Mucosa of descending colon (tissue), 3 donors: ENCODE data around the gene BAG5. TPM values are rescaled to one million over a fixed set of nuclear protein-coding genes. Genes with fewer than 3 reads are reported as not detected.

Experiments used
- ATAC-seq: fragments of 200-7000 bp; cut with Tn5 transposase; one replicate; pipeline ENCODE4 v1.9.1; 2020; ENCODE audit warnings: mild to moderate bottlenecking, moderate library complexity
- DNase-seq, 3 donors: peaks; one replicate each; pipeline ENCODE4 v3.0.0-alpha.2; 2020
- H3K36me3 ChIP-seq: fragments of 200-600 bp; one replicate; pipeline ENCODE4 v1.8.0; 2021; ENCODE audit warnings: low read depth, mild to moderate bottlenecking
- H3K4me1 ChIP-seq: fragments of 200-600 bp; one replicate; pipeline ENCODE4 v1.8.0; 2021; ENCODE audit warnings: low read depth, mild to moderate bottlenecking
- H3K4me3 ChIP-seq: fragments of 200-600 bp; one replicate; pipeline ENCODE4 v1.8.0; 2021; ENCODE audit warnings: mild to moderate bottlenecking
- H3K9me3 ChIP-seq: fragments of 200-600 bp; one replicate; pipeline ENCODE4 v1.8.0; 2021; ENCODE audit warnings: mild to moderate bottlenecking
- CTCF ChIP-seq: fragments of 200-600 bp; IDR thresholded peaks from one replicate; pipeline ENCODE4 v1.8.0; 2022; ENCODE audit warnings: antibody characterized with exemption, mild to moderate bottlenecking
- intact Hi-C, 2 donors: fragments of 100-400 bp; cut with DNase I in 1 of 2; cut with micrococcal nuclease in 1 of 2; formaldehyde crosslinking; loops; one replicate each; pipeline versions ENCODE4 v1.11.0 to v1.11.1; 2022; cut with DNase I, micrococcal nuclease
- total RNA-seq, 3 donors: library from RNA; stranded (reverse); fragmentation: NEBNext Ultra II Directional in 2 of 3; extraction: Animal tissue kit (Norgen Biotek cat#: 25700) in 2 of 3; gene quantifications; one replicate each; pipeline versions ENCODE4 v1.2.1 to v1.2.4, GENCODE V29; 2021 to 2023
- donor health status: DM: no; HTN: no; CAD: no; lungs with moderate emphysema.
- donor health status: DM: no; HTN: no; CAD: no.
- donor health status: DM: no; HTN: yes; CAD: no.

The BAG5 gene
- total RNA-seq, 3 donors from 2014 or later, result 26.1 to 29.9 (median 28.0) TPM

GRCh38 chr14:103545915-103546651 is 16.4 kb downstream of the BAG5 start:
- no peak for TF ChIP-seq CTCF
- Histone ChIP-seq H3K4me3 (no peak overlapping the region), H3K36me3 (no peaks in the 10 kb centered on the region), H3K9me3 (no peaks in the 10 kb centered on the region), H3K4me1 (peaks cover 42% of the 10 kb centered on the region)
- intact Hi-C loops, result loop anchor here in 1 of 2 donors (5.0 kb wide), 1 partner anchor 44 kb away; no protein-coding TSS in a partner anchor
- ATAC-seq (no peak), DNase-seq (peak in 2 of 3 donors; percentile 29 to 50)

GRCh38 chr14:103545219-103545914 is 17.1 kb downstream of the BAG5 start:
- ATAC-seq (no peak), DNase-seq (peak in 2 of 3 donors; percentile 27 to 46)
- intact Hi-C loops, result loop anchor here in 1 of 2 donors (5.0 kb wide), 1 partner anchor 43 kb away; no protein-coding TSS in a partner anchor
- H3K4me1 ChIP-seq, result peaks cover 43% of the 10 kb centered on the region
- H3K4me3 ChIP-seq, result no peak overlapping the region
- H3K36me3 ChIP-seq, result no peaks in the 10 kb centered on the region
- TF ChIP-seq CTCF, result no peak
- no peaks in the 10 kb centered on the region for H3K9me3 ChIP-seq

GRCh38 chr14:103544388-103545218 is 17.9 kb downstream of the BAG5 start:
- ATAC-seq (no peak), DNase-seq (peak in 2 of 3 donors; percentile 62 to 65)
- H3K4me1 ChIP-seq, result peaks cover 46% of the 10 kb centered on the region
- H3K36me3 ChIP-seq, result no peaks in the 10 kb centered on the region
- no peak overlapping the region for H3K4me3 ChIP-seq
- no peaks in the 10 kb centered on the region for H3K9me3 ChIP-seq
- intact Hi-C loops, result loop anchor here in 1 of 2 donors (5.0 kb wide), 1 partner anchor 42 kb away; no protein-coding TSS in a partner anchor
- TF ChIP-seq CTCF, result no peak

GRCh38 chr14:103543721-103544387 is 18.6 kb downstream of the BAG5 start:
- no peak for ATAC-seq
- no peaks in the 10 kb centered on the region for H3K9me3 ChIP-seq
- peaks cover 54% of the 10 kb centered on the region for H3K4me1 ChIP-seq
- TF ChIP-seq CTCF, result no peak
- intact Hi-C loops, result no loop called here
- no peak overlapping the region for H3K4me3 ChIP-seq
- peak in 2 of 3 donors; percentile 38 to 56 for DNase-seq
- H3K36me3 ChIP-seq, result no peaks in the 10 kb centered on the region

GRCh38 chr14:103543140-103543539 is 19.3 kb downstream of the BAG5 start:
- Histone ChIP-seq H3K4me3 (no peak overlapping the region), H3K36me3 (no peaks in the 10 kb centered on the region), H3K4me1 (peaks cover 59% of the 10 kb centered on the region), H3K9me3 (no peaks in the 10 kb centered on the region)
- TF ChIP-seq CTCF, result no peak
- intact Hi-C loops, result no loop called here
- DNase-seq (peak in 2 of 3 donors; percentile 35 to 46), ATAC-seq (no peak)
